Measurements from ENCODE around the gene PKDCC. TPM values are rescaled to one million over a fixed set of nuclear protein-coding genes. Genes with fewer than 3 reads are reported as not detected.

Gene PKDCC
- total RNA-seq, 4 donors from 2014 or later, result 152 to 246 (median 186) TPM

DNA sequence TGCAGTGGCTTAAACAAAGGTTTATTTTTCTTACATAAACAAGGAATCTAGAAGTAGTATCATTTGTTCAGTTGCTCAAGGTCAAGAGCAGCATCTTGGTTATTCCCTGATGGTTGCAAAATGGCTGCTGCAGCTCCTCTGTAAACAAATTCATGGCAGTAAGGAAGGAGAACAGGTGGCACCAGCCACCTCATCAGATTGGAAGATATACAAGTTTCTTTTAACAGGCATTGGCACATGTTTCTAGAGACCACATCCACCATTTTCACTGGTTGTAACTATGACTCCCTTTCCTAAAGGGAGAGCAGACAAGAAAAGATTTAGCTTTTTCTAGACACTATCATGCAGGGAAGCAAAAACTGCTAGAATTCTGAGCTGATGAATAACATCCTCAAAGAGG is 46.3 kb downstream of the PKDCC start:
- H3K4me3 ChIP-seq, result no peak overlapping the region
- H3K27me3 ChIP-seq, result no peaks in the 10 kb centered on the region
- no peak overlapping the region for H3K27ac ChIP-seq
- in situ Hi-C loops (cut with MboI; ENCODE audit: low sequenced_read_pairs in 4 of 4) (loop anchor here in 3 of 4 donors (10.0 kb wide), 4 partner anchors 91 to 271 kb away; partner anchors contain the start of gene COX7A2L (in 1 of the 3)), intact Hi-C loops (cut with DNase I; ENCODE audit: low total_unique reads) (no loop called here)
- H3K9me3 ChIP-seq, result no peaks in the 10 kb centered on the region
- no peak for TF ChIP-seq POLR2A (IDR thresholded peaks at IDR 0.05)
- no peak for TF ChIP-seq CTCF (IDR thresholded peaks at IDR 0.05 in 4 of 5, conservative IDR thresholded peaks at IDR 0.05 in 1 of 5)
- ATAC-seq, result no peak
- no peak for DNase-seq
- no peaks in the 10 kb centered on the region for H3K36me3 ChIP-seq
- no peaks in the 10 kb centered on the region for H3K4me1 ChIP-seq

DNA sequence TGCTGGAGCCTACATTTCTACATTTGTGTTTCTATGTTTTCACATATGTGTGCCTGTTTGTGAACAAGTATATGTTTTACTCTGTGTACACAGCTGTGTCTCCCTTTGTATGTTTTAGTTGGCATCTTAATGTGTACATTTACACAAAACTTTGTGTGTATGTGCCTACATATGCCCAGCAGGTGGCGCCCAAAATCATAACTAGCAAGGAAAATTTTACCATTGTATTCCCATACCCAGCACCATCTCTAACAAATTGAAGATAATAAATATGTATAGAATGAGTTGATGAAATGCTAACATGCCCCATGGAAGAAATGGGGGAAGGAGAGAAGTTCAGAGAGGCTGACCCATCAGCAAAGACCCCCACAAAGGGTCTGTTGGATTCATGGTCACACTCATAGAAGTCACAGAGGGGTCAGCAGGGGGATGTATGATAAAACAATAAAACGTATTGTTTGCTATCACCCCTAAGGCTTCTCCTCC is 48.1 kb downstream of the PKDCC start:
- TF ChIP-seq CTCF (IDR thresholded peaks at IDR 0.05 in 4 of 5, conservative IDR thresholded peaks at IDR 0.05 in 1 of 5) (peak; percentile 80 to 85 (median 81)), POLR2A (IDR thresholded peaks at IDR 0.05) (no peak)
- intact Hi-C loops (cut with DNase I; ENCODE audit: low total_unique reads), result loop anchor here (1.0 to 5.0 kb wide), 3 partner anchors 142 to 265 kb away; partner anchors contain the start of gene COX7A2L
- H3K4me3 ChIP-seq, result no peak overlapping the region
- no peaks in the 10 kb centered on the region for H3K36me3 ChIP-seq
- H3K27ac ChIP-seq, result no peak overlapping the region
- no peaks in the 10 kb centered on the region for H3K27me3 ChIP-seq
- DNase-seq (peak in 1 of 2 donors; percentile 45), ATAC-seq (peak; percentile 61 to 66)
- in situ Hi-C loops (cut with MboI; ENCODE audit: low sequenced_read_pairs in 4 of 4), result loop anchor here (5.0 to 10.0 kb wide), 7 partner anchors 89 to 269 kb away; partner anchors contain the start of gene COX7A2L (in 2 of the 4)
- H3K4me1 ChIP-seq, result no peaks in the 10 kb centered on the region
- no peaks in the 10 kb centered on the region for H3K9me3 ChIP-seq

DNA sequence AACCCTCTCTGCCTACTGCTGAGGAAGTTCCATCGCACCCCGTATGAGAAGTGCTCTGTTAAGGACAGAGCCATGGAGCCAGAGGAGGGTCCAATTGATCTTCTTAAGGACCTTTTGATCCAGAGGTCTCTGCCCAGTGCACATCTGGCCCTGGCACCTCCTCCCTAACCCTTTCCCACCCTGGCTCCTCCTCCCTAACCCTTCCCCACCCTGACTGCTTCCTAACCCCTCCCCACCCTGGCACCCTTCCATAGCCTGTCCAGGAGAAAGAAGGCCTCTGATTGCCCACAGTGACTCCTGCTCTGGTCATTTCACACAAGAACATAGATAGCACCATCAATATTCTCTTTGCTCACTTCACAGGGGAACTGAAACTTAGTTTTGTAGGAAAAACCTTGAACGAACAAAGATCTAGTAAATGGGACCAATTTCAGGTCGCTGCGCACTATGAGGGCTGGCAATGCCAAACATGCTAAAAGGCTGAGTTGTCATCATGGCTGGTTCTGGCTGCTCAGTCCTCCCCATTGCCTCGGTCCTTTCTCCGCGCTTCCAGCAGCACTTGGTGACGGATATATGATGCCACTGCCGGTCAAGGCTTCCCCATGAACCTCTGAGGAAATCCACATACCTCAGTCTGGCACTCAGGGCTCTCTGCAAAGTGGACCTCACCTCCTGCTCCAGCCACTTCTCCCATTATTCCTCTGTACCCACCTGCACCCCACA is 49.2 kb downstream of the PKDCC start:
- H3K4me1 ChIP-seq, result peaks cover 2 to 3% of the 10 kb centered on the region in 2 donors
- intact Hi-C loops (cut with DNase I; ENCODE audit: low total_unique reads) (loop anchor here (1.0 to 5.0 kb wide), 3 partner anchors 141 to 264 kb away; partner anchors contain the start of gene COX7A2L), in situ Hi-C loops (cut with MboI; ENCODE audit: low sequenced_read_pairs in 4 of 4) (loop anchor here (5.0 to 10.0 kb wide), 7 partner anchors 88 to 268 kb away; partner anchors contain the start of gene COX7A2L (in 2 of the 4))
- ATAC-seq (no peak), DNase-seq (no peak)
- no peak overlapping the region for H3K27ac ChIP-seq
- no peak overlapping the region for H3K4me3 ChIP-seq
- no peaks in the 10 kb centered on the region for H3K9me3 ChIP-seq
- TF ChIP-seq CTCF (IDR thresholded peaks at IDR 0.05 in 4 of 5, conservative IDR thresholded peaks at IDR 0.05 in 1 of 5), result no peak
- TF ChIP-seq POLR2A (IDR thresholded peaks at IDR 0.05), result no peak
- no peaks in the 10 kb centered on the region for H3K36me3 ChIP-seq
- H3K27me3 ChIP-seq, result no peaks in the 10 kb centered on the region

GRCh38 chr2:42098571-42099437 is 51.0 kb downstream of the PKDCC start:
- in situ Hi-C loops (cut with MboI; ENCODE audit: low sequenced_read_pairs in 4 of 4), result loop anchor here (5.0 to 10.0 kb wide), 7 partner anchors 86 to 266 kb away; partner anchors contain the start of gene COX7A2L (in 2 of the 4)
- H3K36me3 ChIP-seq, result no peaks in the 10 kb centered on the region
- H3K9me3 ChIP-seq, result no peaks in the 10 kb centered on the region
- peak overlapping the region; percentile 26 to 46 (median 36) for H3K27ac ChIP-seq
- intact Hi-C loops (cut with DNase I; ENCODE audit: low total_unique reads), result loop anchor here (5.0 kb wide), 1 partner anchor 228 kb away; no protein-coding TSS in a partner anchor
- H3K4me3 ChIP-seq, result no peak overlapping the region
- DNase-seq, result no peak
- no peaks in the 10 kb centered on the region for H3K27me3 ChIP-seq
- H3K4me1 ChIP-seq, result peaks cover 2 to 3% of the 10 kb centered on the region in 2 donors
- ATAC-seq, result no peak
- TF ChIP-seq CTCF (IDR thresholded peaks at IDR 0.05 in 4 of 5, conservative IDR thresholded peaks at IDR 0.05 in 1 of 5) (no peak), POLR2A (IDR thresholded peaks at IDR 0.05) (no peak)
